Measurements from ENCODE around the gene TAS2R19. TPM values are rescaled to one million over a fixed set of nuclear protein-coding genes. Genes with fewer than 3 reads are reported as not detected.

The TAS2R19 gene
- total RNA-seq, 3 donors from 2014 or later, result 0.87 to 1.1 (median 0.95) TPM

DNA sequence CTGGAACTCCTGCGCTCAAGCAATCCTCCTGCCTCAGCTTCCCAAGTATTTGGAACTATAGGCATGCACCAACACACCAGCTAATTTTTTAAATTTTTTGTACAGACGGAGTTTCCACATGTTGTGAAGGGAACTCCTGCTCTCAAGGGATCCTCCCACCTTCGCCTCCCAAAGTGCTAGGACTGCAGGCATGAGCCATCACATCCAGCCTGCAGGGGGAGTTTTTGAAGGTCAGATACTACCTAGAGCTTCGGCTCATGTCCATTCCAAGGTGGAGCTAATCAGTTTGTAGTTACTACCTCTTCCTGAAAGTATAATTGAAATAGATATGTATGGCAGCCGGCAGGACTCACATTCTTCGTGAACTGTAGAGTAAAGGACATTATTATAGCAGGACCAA is 3.7 kb upstream of the TAS2R19 start:
- Mint-ChIP-seq H3K4me1 (ENCODE audit: low read depth) (peaks cover 4% of the 10 kb centered on the region), H3K4me3 (no peak overlapping the region), H3K36me3 (ENCODE audit: insufficient read depth) (peaks cover 33% of the 10 kb centered on the region), H3K9me3 (peaks cover 8% of the 10 kb centered on the region), H3K27me3 (ENCODE audit: low read depth) (no peaks in the 10 kb centered on the region)
- ATAC-seq (no peak), DNase-seq (no peak)

DNA sequence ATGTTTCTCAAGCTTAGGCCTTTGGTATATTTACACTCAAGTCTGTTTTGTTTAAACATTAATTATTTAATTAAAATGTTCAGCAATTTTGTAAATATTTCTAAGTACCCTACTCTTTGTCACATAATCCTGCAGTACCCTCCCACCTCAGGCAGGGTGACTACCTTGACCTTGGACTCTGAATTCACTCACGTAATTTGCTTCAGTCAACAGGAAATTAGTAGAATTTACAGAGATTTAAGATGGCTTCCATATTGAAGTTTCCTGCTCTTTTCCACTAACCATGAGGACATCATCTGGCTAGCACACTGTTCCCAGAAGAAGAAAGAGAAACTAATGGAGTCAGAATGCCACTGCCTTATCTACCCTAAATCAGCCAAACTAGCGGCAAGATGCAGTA is 967 bp upstream of the TAS2R19 start:
- Mint-ChIP-seq H3K27me3 (ENCODE audit: low read depth) (no peaks in the 10 kb centered on the region), H3K36me3 (ENCODE audit: insufficient read depth) (peaks cover 24% of the 10 kb centered on the region), H3K9me3 (peaks cover 8% of the 10 kb centered on the region), H3K4me3 (no peak overlapping the region), H3K4me1 (ENCODE audit: low read depth) (peaks cover 2% of the 10 kb centered on the region)
- no peak for ATAC-seq
- DNase-seq, result no peak

DNA sequence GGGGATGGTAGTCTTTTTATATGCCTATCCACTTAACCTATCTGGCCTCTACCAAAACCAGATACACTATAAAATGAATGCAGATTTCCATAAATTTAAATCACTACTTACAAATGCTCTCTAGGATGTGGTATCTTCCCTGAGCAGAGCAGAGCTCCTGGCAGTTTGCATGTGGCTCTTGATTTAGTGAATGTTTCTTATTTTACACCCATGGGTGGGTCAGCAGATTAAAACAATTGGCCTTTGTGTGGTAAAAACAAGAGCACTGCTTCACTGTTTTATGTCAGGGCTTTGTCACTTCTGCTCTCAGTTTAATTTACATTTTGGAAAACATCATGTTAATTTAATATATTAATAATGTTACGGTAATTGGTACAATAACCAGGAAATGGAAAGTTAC is 5.5 kb downstream of the TAS2R19 start:
- DNase-seq (no peak), ATAC-seq (no peak)
- Mint-ChIP-seq H3K9me3 (no peaks in the 10 kb centered on the region), H3K27me3 (ENCODE audit: low read depth) (no peaks in the 10 kb centered on the region), H3K4me3 (no peak overlapping the region), H3K4me1 (ENCODE audit: low read depth) (no peaks in the 10 kb centered on the region), H3K36me3 (ENCODE audit: insufficient read depth) (peaks cover 16% of the 10 kb centered on the region)

DNA sequence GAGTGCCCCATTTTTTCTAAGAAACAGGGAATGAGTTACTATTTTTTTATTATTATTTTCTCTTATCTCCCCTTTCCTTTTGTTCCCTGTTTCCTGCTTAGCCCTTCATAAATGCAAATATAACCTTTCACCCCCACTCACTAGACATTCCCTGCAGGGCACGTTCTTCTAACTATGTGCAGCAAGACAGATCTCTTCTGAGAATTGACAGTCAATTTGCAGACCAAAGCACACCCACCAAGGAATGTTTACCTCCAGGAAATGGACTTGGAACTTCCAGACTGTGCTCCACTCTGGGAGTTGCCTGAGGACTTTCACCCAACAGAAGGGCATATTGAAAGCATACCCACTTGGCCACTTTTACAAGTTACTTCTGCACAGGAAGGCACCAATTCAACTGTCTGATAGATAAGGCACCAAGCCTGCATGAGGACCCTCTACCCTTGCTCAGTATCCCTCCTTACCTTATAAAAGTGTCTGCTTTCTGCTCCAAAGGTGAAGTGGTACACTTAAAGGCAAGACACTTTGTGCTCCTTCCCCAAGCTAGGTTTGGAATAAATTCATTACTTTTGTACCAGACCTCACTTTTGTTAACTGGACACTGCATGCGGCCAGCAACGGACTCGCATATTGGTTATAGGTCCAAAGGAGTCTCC is 6.5 kb downstream of the TAS2R19 start:
- Mint-ChIP-seq H3K4me1 (ENCODE audit: low read depth) (no peaks in the 10 kb centered on the region), H3K36me3 (ENCODE audit: insufficient read depth) (peaks cover 13% of the 10 kb centered on the region), H3K4me3 (no peak overlapping the region), H3K27me3 (ENCODE audit: low read depth) (no peaks in the 10 kb centered on the region), H3K9me3 (no peaks in the 10 kb centered on the region)
- DNase-seq, result no peak
- ATAC-seq, result no peak

DNA sequence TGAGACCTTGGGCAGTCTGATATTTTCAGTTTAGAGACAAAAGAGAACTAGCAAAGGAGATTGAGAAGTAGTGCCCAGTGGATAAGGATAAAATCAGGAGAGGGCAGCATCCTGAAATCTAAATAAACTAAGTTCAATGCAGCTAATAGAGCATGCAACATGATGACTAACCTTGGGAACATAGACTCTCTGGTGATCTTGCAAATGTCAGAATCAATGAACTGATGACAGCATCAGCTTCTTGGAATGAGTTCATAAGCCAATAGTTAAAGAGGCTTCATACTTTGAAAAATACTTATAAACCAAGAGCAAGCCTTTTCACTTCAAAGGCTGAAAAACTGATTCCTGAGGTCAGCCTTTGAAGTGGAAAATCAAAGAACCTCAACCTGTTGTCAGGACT is 8.2 kb downstream of the TAS2R19 start:
- Mint-ChIP-seq H3K36me3 (ENCODE audit: insufficient read depth) (peaks cover 13% of the 10 kb centered on the region), H3K4me1 (ENCODE audit: low read depth) (no peaks in the 10 kb centered on the region), H3K9me3 (no peaks in the 10 kb centered on the region), H3K27me3 (ENCODE audit: low read depth) (no peaks in the 10 kb centered on the region), H3K4me3 (no peak overlapping the region)
- no peak for DNase-seq
- no peak for ATAC-seq

DNA sequence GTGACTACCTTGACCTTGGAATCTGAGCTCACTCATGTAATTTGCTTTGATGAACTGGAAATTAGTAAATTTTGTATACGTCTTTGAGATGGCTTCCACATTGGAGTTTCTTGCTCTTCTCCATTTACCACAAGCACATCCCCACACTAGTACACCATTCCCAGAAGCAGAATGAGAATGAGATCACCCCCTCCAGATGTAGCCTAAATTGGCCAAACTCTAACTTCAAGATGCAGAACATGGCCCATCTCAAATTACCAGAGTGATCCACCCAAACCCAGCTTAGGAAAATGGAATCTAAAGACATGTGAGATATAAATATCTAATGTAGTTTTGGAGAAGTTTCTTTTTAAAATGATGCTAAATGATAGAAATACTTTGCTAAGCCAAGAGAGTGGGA is 14.8 kb downstream of the TAS2R19 start:
- H3K4me3 Mint-ChIP-seq, result no peak overlapping the region
- H3K4me1 Mint-ChIP-seq (ENCODE audit: low read depth), result no peaks in the 10 kb centered on the region
- ATAC-seq (no peak), DNase-seq (no peak)
- H3K27me3 Mint-ChIP-seq (ENCODE audit: low read depth), result no peaks in the 10 kb centered on the region
- no peaks in the 10 kb centered on the region for H3K9me3 Mint-ChIP-seq
- peaks cover 16% of the 10 kb centered on the region for H3K36me3 Mint-ChIP-seq (ENCODE audit: insufficient read depth)

DNA sequence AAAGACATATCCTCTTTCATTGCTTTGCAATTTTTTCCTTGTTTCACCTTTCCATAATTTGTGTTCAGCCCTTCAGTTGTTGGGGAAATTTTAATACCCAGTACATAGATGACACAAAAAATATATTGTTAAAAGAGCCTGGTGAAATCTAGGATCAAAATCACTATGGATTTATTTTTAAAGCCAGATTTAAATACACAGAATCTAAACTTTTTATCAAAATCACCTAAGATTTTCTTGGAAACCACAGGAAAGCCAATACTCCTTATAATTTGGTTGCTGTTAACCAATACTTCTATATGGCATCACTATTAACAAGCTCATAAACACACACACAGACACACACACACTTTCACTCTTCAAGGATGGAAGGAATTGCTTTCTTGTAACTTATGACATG is 24.2 kb downstream of the TAS2R19 start, which contains the start of gene TAS2R20:
TSS of gene TAS2R20 (minus strand) at position 101 of the 400 bp plus-strand sequence. CDS start 429 bp downstream, outside the sequence.
- no peak for DNase-seq
- Mint-ChIP-seq H3K4me3 (no peak within 1 kb of the TSS), H3K36me3 (ENCODE audit: insufficient read depth) (peaks cover 24% of the 10 kb centered on the region), H3K9me3 (peaks cover 3% of the 10 kb centered on the region), H3K27me3 (ENCODE audit: low read depth) (no peaks in the 10 kb centered on the region), H3K4me1 (ENCODE audit: low read depth) (no peaks in the 10 kb centered on the region)
- no peak for ATAC-seq

DNA sequence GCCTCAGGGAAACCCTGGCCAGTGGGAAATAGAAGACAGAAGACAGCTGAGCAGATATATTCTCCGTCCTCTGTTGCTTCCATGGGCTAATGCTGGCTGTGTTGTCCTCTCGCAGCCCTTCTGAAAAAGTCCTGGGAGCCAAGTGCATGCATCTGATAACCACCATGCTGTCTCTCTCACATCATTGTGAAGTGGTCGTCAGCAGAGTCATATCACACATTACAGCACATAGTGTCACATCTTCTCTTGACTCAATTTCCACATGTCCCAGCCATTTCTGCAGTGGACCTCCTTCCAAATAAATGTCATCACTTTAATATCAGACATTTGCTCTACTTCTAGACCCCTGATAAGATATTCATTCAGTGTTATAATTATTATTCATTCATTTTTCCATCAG is 28.1 kb downstream of the TAS2R19 start:
- Mint-ChIP-seq H3K27me3 (ENCODE audit: low read depth) (no peaks in the 10 kb centered on the region), H3K4me1 (ENCODE audit: low read depth) (no peaks in the 10 kb centered on the region)
- no peak for ATAC-seq

DNA sequence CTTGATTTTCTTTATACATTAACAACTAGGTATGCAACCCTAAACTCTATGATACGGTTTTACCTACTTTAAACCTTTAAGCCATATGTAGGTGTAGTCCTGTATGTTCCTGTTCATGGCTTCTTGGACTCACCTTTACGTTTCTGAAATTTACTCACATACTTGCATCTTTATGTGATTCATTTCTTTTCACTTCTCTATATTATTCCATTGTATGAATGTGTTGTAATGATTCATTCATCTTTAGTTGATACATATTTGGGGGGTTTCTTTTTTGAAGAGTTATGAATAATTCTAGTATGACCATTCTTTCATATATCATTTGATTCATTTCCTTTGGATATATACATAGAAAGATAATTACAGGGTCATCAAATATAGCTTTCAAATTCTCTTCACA is 33.3 kb downstream of the TAS2R19 start:
- peak; percentile 77 to 80 for ATAC-seq
- Mint-ChIP-seq H3K27me3 (ENCODE audit: low read depth) (no peaks in the 10 kb centered on the region), H3K4me3 (no peak overlapping the region)

More for the DNA sequence above, 28.1 kb downstream of the TAS2R19 start:
- no peaks in the 10 kb centered on the region for H3K9me3 Mint-ChIP-seq
- no peak for DNase-seq
- no peak overlapping the region for H3K4me3 Mint-ChIP-seq
- peaks cover 30% of the 10 kb centered on the region for H3K36me3 Mint-ChIP-seq (ENCODE audit: insufficient read depth)

DNA sequence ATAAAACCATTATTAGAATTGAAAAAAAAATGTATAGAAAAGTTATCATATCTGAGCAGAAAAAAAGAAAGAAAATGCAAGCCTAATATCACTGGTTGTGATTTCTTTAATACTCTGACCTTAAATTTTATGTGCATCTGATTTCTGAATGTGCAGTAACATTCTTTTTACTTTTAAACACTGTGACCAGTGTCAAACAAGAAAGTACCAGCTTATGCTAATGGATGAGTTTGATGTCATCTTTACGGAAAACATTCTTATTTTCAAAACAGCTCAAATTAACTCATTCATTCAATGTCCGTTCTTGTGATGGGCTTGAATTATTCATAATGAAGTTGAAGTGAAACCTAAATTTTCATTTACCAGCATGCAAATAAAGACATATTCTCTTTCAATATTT is 35.6 kb downstream of the TAS2R19 start, which contains the start of gene TAS2R50:
TSS of gene TAS2R50 (minus strand) at position 101 of the 400 bp plus-strand sequence. CDS start at position 49, 52 bp downstream.
- Mint-ChIP-seq H3K9me3 (no peaks in the 10 kb centered on the region), H3K4me1 (ENCODE audit: low read depth) (peaks cover 19% of the 10 kb centered on the region), H3K27me3 (ENCODE audit: low read depth) (no peaks in the 10 kb centered on the region), H3K36me3 (ENCODE audit: insufficient read depth) (peaks cover 13% of the 10 kb centered on the region), H3K4me3 (no peak within 1 kb of the TSS)
- ATAC-seq (no peak), DNase-seq (no peak)

More for the DNA sequence above, 33.3 kb downstream of the TAS2R19 start:
- Mint-ChIP-seq H3K4me1 (ENCODE audit: low read depth) (peaks cover 3% of the 10 kb centered on the region), H3K9me3 (no peaks in the 10 kb centered on the region), H3K36me3 (ENCODE audit: insufficient read depth) (peaks cover 13% of the 10 kb centered on the region)
- no peak for DNase-seq

DNA sequence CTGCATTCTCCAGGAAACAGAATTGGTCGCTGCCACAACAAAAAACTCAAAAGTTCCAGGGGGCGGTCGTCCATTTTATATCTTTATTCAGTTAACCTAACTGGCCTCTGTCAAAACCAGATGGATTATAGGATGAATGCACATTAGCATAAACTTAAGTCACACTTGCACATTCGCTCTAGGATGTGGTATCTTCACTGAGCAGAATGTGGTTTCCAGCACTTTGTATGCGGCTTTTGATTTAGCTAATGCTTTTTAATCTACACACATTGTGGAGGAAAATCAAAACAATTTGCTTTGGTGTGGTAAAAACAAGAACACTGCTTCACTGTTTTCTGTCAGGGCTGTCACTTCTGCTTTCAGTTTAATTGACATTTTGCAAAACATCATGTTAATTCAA is 40.2 kb downstream of the TAS2R19 start:
- H3K4me3 Mint-ChIP-seq, result no peak overlapping the region
- peaks cover 31% of the 10 kb centered on the region for H3K4me1 Mint-ChIP-seq (ENCODE audit: low read depth)
- H3K9me3 Mint-ChIP-seq, result no peaks in the 10 kb centered on the region
- H3K36me3 Mint-ChIP-seq (ENCODE audit: insufficient read depth), result peaks cover 8% of the 10 kb centered on the region
- ATAC-seq (peak; percentile 92 to 95), DNase-seq (no peak)
- no peaks in the 10 kb centered on the region for H3K27me3 Mint-ChIP-seq (ENCODE audit: low read depth)

DNA sequence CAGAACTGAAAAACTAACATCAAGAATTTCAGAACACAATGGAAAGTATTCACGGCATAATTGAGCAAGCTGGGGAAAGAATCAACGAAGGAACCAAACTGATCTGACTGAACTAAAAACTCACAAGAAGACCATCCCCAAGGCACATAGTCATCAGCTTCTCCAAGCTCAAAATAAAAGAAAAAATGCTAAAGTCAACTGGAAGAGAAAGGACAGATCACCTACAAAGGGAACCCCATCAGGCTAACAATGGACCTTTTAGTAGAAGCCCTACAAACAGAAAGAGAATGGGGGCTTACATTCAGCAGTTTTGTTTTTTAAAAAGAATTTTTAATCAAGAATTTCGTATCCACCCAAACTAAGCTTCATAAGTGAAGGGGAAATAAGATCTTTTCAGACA is 47.5 kb downstream of the TAS2R19 start:
- H3K27me3 Mint-ChIP-seq (ENCODE audit: low read depth), result no peaks in the 10 kb centered on the region

More for the DNA sequence above, 47.5 kb downstream of the TAS2R19 start:
- Mint-ChIP-seq H3K9me3 (no peaks in the 10 kb centered on the region), H3K36me3 (ENCODE audit: insufficient read depth) (peaks cover 9% of the 10 kb centered on the region), H3K4me3 (no peak overlapping the region), H3K4me1 (ENCODE audit: low read depth) (peaks cover 6% of the 10 kb centered on the region)
- ATAC-seq, result no peak
- DNase-seq, result no peak

Other genes with a start within 250 kb of the TAS2R19 start
- not detected for gene TAS2R7, start 220.0 kb downstream of the TAS2R19 start, total RNA-seq
- not detected for gene TAS2R8, start 215.3 kb downstream of the TAS2R19 start, total RNA-seq
- not detected for gene TAS2R9, start 212.5 kb downstream of the TAS2R19 start, total RNA-seq
- under 1 TPM in 2 of 3 donors, not detected in 1; 0.18 to 0.19 TPM for gene TAS2R10, start 196.3 kb downstream of the TAS2R19 start, total RNA-seq
- gene PRR4, start 173.1 kb downstream of the TAS2R19 start, total RNA-seq, result 1 to 10 TPM in 1 of 3 donors, under 1 TPM in 2; 0.32 to 1.3 (median 0.91) TPM
- gene PRH1, start 138.4 kb downstream of the TAS2R19 start, total RNA-seq, result 10 to 100 TPM in 2 of 3 donors, 1 to 10 TPM in 1; 8.6 to 12.5 (median 10.4) TPM
- under 1 TPM; 0.19 to 0.26 (median 0.23) TPM for gene TAS2R13, start 113.1 kb downstream of the TAS2R19 start, total RNA-seq
- under 1 TPM in 1 of 3 donors, not detected in 2; 0.34 TPM for gene PRH2, start 93.4 kb downstream of the TAS2R19 start, total RNA-seq
- gene TAS2R14, start 83.4 kb downstream of the TAS2R19 start, total RNA-seq, result 1 to 10 TPM in 2 of 3 donors, under 1 TPM in 1; 0.89 to 1.3 (median 1.0) TPM
- under 1 TPM in 1 of 3 donors, not detected in 2; 0.35 TPM for gene TAS2R50, start 35.7 kb downstream of the TAS2R19 start, total RNA-seq
- gene TAS2R20, start 24.3 kb downstream of the TAS2R19 start, total RNA-seq, result under 1 TPM; 0.53 to 0.63 (median 0.61) TPM
- gene TAS2R31, start 8.8 kb upstream of the TAS2R19 start, total RNA-seq, result 1 to 10 TPM in 1 of 3 donors, under 1 TPM in 2; 0.86 to 1.0 (median 0.98) TPM
- gene TAS2R46, start 39.7 kb upstream of the TAS2R19 start, total RNA-seq, result under 1 TPM; 0.58 to 0.82 (median 0.66) TPM
- gene TAS2R43, start 69.7 kb upstream of the TAS2R19 start, total RNA-seq, result under 1 TPM; 0.63 to 0.79 (median 0.78) TPM
- 1 to 10 TPM in 1 of 3 donors, under 1 TPM in 2; 0.53 to 1.1 (median 0.78) TPM for gene TAS2R30, start 112.0 kb upstream of the TAS2R19 start, total RNA-seq
- 10 to 100 TPM; 12.4 to 14.9 (median 13.3) TPM for gene SMIM10L1, start 148.6 kb upstream of the TAS2R19 start, total RNA-seq
- not detected for gene TAS2R42, start 164.3 kb upstream of the TAS2R19 start, total RNA-seq
- not detected for gene PRB3, start 247.1 kb upstream of the TAS2R19 start, total RNA-seq

Measured in activated T-cell treated with anti-CD3 and anti-CD28 coated beads, Interleukin-2, amount 50 U/mL, for 4 hours (primary cell).